ENCODE measurements around the gene LITAFD.

- no peak for TF ChIP-seq EZH2 (IDR thresholded peaks at IDR 0.05; ENCODE audit: insufficient read depth, poor library complexity, severe bottlenecking)
- no peak for TF ChIP-seq EZH2phosphoT487 (IDR thresholded peaks at IDR 0.05; ENCODE audit: insufficient read depth, low read depth)
Observed at GRCh38 chr16:8931859-8932258, 49.7 kb downstream of the LITAFD start.

Measured in GM23248 (cell line).